CD4-positive, alpha-beta T cell treated with Interleukin-1 beta for 1 hour (primary cell): Measurements from ENCODE around the gene COX6B1.
A peak's percentile ranks its signal among the peaks of the same experiment; 100 is the strongest.
"Not testable (repeated sequence)": the region's sequence is repeated elsewhere in the genome, so short reads cannot be mapped to it uniquely, and the experiment has no call there.

Experiments used
- DNase-seq, 2 donors: peaks; one replicate each; pipeline ENCODE4 v3.0.0-alpha.2; 2020 to 2022

Gene COX6B1

GRCh38 chr19:35666251-35666913 is 18.3 kb downstream of the COX6B1 start, which contains the start of gene UPK1A:
TSS of gene UPK1A (plus strand) at chr19:35666517. CDS start at chr19:35666813, 296 bp downstream.
- no peak for DNase-seq

DNA sequence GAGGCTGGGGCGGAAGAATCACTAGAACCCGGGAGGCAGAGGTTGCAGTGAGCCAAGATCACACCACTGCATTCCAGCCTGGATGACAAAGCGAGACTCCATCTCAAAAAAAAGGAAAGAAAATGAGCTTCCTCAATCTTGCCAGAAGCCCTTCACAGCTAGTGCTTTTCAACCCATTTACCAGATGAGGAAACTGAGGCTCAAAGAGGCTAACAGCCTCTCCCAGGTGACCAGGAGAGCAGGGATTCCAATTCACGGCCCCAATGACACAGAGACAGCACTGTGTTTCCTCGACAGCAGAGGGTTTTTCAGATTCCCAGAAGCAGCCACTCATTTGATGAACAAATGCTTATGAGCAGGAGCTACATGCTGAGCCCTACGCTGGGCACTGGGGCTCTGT is 21.4 kb downstream of the COX6B1 start:
- DNase-seq: no peak

- no peak for DNase-seq
Observed at GRCh38 chr19:35669974-35670373, 21.9 kb downstream of the COX6B1 start.

GRCh38 chr19:35670686-35671085 is 22.6 kb downstream of the COX6B1 start:
- DNase-seq: no peak

GRCh38 chr19:35671818-35672217 is 23.7 kb downstream of the COX6B1 start:
- no peak for DNase-seq

- DNase-seq: peak; percentile 19 to 41
Observed at GRCh38 chr19:35673121-35673804, 25.1 kb downstream of the COX6B1 start.

GRCh38 chr19:35675589-35676140 is 27.5 kb downstream of the COX6B1 start:
- no peak for DNase-seq

DNA sequence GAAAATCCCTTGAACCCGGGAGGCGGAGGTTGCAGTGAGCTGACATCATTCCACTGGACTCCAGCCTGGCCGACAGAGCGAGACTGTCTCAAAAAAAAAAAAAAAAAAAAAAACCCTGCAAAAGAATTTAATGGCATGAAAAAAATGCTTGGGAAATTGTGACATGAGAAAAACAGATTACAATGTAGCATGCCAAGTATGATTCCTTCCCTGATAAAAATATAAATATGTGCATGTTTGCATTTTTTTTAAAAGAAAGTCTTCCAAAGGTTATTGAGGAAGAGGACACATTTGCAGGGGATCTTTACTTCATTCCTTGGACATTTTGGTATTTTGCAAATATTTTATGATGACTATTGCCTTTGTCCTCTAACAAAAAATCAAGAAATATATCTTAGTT is 41.7 kb downstream of the COX6B1 start:
- no peak for DNase-seq

DNA sequence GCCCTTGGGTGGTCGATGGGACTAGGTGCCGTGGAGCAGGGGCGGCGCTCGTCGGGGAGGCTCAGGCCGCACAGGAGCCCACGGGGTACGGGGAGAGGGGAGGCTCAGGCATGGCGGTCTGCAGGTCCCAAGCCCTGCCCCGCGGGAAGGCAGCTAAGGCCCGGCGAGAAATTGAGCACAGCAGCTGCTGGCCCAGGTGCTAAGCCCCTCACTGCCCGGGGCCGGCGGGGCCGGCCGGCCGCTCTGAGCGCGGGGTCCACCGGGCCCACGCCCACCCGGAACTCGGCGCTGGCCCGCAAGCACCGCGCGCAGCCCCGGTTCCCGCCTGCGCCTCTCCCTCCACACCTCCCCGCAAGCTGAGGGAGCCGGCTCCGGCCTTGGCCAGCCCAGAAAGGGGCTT is 43.0 kb downstream of the COX6B1 start:
- not testable (repeated sequence) for DNase-seq

GRCh38 chr19:35692010-35692409 is 43.9 kb downstream of the COX6B1 start:
- no peak for DNase-seq

- DNase-seq: no peak
Observed at GRCh38 chr19:35693422-35693821, 45.3 kb downstream of the COX6B1 start.

DNA sequence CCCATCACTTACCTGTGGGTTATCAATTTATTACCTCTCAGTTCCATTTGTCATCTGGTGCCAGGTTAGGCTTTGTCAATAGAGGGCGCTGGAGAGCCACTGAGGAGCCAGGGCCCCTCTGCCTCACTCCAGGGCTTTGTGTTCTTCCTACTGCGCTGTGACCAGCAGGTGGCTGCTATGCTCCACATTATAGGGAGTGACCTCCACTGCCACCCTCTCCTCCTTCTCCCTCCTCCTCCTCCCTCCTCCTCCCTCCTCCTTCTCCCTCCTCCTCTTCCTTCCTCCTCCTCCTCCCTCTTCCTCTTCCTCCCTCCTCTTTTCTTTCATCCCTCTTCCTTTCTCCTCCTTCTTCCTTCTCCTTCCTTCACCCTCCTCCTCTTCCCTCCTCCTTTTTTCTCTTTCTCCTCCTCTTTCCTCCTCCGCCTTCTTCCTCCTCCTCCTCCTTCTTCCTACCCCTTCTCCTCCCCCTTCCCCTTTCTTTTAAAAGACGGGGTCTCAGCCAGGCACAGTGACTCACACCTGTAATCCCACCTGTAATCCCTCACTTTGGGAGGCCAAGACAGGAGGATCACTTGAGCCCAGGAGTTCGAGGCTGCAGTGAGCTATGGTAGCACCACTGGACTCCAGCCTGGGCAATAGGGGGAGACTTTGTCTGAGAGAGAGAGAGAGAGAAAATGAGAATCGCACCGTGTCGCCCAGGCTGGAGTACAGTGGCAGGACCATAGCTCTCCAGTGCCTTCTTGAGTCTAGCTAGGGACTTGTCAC is 45.9 kb downstream of the COX6B1 start:
- DNase-seq: peak; percentile 90 to 94

DNA sequence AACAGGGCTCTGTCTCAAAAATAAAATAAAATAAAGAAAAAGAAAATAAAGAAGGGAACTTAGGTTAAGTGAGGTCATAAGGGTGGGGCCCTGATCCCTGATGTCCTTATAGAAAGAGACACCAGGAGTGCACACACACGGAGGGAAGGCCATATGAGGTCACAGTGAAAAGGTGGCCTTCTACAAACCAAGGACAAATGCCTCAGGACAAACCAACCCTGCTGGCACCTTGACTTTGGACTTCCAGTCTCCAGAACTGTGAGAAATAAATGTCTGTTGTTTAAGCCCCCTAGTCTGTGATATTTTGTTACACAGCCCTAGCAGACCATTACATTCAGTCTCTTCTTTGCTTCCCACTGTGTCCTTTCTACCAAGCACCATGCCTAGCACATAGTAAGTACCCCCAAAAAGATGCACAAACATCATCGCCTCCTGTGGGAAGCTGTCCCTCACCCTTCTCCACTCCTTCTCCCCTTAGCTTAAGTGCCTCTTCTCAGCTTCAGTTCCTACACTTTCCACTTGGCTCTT is 47.8 kb downstream of the COX6B1 start:
- no peak for DNase-seq

GRCh38 chr19:35696835-35697234 is 48.7 kb downstream of the COX6B1 start:
- no peak for DNase-seq

- peak; percentile 96 for DNase-seq
Observed at GRCh38 chr19:35702223-35703012, 54.3 kb downstream of the COX6B1 start.

GRCh38 chr19:35703343-35703742 is 55.2 kb downstream of the COX6B1 start:
- no peak for DNase-seq

DNA sequence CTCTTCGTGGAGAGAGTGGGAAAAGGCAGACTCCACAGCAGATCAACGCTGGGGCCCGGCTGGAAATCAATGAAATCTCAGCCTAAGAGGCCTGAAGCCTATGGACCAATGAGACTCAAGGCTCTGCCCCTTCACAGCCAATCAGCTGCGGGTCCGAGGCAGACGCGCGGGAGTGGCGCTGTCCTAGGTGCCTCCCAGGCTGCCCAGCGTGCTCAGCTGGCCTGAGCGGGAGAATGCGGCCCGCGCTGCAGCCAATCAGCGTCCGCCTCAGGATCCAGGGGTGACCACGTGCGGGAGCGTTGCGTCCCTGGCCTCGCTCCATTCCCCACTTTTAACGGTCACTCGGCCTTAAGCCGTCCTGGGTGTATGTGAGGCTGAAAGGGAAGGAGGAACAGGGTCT is 56.1 kb downstream of the COX6B1 start, which contains the start of gene ZBTB32:
ZBTB32 (plus strand) TSS at position 341 of the 400 bp plus-strand sequence. CDS start 10,069 bp downstream, outside the sequence.
- no peak for DNase-seq
